HG03066 (cell line): ENCODE results near the gene TRIM17.
"Not testable (repeated sequence)": the region's sequence is repeated elsewhere in the genome, so short reads cannot be mapped to it uniquely, and the experiment has no call there.

Source experiments
- ATAC-seq: cut with Tn5 transposase; IDR thresholded peaks from one replicate; pipeline ENCODE4 v1.9.1; 2021; ENCODE audit warnings: low read depth; ENCODE audit not compliant: unreplicated experiment

Gene TRIM17

DNA sequence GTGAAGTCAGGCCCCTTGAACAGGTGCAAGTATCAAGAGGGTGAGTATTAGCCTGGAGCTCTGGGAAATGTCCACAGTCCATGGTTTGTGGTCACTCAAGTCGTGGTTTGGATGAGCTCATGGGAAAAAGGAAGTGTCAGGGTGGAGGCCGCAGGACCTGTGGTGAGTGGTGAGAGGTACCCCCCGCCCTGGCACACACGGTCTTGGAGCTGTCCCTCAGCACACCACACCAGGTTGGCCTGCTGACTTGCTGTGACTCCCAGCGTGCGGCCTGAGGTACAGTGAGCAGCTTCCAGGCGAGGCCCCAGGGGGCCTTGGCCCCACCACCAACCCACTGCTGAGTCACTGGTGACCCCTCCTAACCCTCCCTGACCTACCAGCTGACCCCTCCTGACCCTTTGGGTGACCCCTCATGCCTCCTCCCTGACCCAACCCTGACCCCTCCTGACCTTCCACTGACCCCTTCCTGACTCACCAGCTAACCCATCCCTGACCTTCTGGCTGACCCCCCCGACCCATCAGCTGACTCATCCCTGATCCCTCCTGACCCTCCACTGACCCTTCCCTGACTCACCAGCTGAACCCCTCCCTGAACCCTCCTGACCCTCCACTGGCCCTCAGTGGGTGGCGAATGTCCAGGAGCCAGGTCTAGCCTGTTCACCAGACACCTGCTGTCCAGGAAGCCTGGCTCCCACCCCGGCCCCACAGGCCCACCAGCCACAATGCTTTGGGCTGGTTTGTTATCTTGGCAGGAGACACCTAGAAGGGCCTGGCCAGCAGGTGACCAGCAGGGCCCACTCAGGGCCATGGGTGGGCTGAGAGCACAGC is 35.7 kb upstream of the TRIM17 start:
- ATAC-seq: no peak

DNA sequence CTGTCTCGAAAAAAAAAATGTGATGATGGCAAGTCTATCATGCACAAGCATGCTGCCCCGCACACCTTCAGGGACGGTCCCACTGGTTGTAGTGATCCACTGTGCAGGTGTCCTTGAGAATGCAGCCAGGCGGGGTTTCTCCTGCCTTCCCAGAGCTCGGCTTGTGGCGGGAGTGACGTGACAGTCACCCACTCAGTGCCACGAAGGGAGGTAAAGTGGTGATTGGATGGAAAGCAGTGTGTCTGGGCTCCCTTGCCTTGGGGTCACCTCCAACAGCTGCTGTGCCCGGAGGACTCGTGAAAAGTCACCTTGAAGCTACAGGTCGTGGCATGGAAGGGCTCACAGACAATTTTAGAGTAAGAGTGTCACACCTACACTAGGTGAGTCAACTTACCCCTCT is 33.5 kb upstream of the TRIM17 start:
- no peak for ATAC-seq

DNA sequence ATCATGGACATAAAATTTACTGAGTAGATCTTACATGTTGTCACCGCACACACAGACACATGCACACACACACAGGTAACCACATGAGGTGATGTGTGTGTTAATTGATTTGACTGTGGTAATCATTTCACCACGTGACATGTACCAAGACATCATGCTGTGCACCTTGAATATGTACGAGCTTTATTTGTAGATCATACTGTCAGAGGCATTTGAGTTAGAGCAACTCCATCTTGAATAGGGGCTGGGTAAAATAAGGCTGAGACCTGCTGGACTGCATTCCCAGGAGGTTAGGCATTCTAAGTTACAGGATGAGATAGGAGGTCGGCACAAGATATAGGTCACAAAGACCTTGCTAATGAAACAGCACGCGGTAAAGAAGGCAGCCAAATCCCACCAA is 31.7 kb upstream of the TRIM17 start:
- no peak for ATAC-seq

DNA sequence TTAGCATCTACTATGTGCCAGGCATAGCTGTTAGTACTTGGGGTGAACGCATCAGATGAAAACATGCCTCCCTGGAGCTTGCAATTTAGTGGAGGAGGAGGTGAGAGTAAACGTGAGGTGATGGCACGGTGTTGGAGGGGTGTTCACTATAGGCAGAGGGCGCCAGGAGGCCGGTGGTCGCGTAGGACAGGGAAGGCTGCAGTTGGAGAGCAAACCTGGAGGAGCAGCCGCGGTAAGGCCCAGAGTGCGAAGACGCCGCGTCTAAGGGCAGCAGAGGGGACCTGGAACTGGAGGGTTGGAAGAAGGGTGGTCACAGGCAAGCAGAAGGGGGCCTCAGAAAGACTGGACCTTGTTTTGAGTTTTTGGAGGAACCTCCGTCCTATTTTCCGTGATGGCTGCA is 30.2 kb upstream of the TRIM17 start:
- ATAC-seq: no peak

DNA sequence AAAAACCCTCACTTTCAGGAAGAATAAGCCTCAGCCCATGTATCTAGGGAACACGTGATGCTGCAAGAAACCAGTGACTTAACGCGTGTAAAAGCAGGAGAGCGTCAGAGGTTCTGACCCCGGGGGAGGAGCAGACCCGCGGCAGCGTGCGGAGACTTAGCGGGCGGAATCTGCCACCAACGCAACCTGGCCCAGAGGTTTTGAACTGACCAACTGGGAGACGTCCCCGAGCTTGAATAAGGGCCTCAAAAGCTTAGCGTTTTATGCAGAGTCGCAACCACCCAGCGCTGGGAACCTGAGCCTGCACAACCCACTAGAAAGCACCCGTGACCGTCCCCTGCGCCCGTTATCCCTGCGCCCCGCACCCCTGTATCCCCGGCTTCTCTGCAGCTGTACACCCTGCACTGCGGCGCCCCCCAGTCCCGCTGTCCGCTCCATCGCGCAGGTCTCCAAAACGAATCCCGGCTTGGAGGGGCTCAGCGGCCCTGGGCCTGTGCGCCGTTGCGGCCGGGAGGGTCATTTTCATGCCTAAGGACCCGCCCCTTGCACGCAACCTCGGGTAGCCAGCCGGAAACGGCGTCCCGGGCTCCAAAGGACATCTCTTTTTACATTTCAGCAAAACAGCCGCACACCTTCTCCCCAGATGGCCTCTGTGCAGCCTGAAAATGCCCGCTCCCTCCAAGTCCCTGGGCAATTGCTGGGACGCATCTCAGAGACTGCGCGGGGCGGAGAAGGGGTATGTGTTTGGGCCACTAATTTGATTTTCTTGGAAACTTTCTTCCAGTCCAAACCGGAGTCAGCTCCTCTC is 29.4 kb upstream of the TRIM17 start:
- ATAC-seq: no peak

DNA sequence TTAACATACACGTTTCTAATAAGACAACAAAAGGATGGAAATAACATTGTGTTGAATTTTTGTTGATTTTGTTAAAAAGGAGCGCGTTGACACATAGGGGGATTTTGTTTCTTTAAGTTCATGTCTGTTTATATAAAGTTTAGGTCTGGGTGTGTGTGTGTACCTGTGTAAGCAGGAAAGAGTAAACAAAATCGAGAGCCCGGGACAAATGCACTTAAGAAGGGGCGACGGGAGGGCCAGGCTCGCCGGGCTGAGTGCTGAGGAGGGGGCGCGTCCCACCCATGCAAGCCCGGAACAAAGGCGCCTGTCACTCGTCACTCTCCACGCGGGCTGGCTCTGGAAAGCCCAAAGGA is 28.8 kb upstream of the TRIM17 start:
- ATAC-seq: no peak

DNA sequence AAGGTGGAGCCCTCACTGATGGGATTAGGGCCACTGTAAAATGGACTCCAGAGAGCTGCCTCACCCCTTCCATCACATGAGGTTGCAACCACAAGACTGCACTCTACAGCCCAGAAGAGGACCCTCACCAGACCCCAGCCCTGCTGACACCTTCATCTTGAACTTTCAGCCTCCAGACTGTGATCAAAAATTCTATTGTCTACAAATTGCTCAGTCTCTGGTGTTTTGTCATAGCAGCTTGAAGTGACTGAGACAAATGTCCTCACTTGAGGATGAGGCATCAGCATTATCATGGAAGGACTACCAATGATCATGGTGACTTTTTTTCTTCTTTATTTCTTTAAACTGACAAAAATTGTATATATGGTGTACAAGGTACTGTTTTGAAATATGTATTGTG is 26.7 kb upstream of the TRIM17 start:
- no peak for ATAC-seq

DNA sequence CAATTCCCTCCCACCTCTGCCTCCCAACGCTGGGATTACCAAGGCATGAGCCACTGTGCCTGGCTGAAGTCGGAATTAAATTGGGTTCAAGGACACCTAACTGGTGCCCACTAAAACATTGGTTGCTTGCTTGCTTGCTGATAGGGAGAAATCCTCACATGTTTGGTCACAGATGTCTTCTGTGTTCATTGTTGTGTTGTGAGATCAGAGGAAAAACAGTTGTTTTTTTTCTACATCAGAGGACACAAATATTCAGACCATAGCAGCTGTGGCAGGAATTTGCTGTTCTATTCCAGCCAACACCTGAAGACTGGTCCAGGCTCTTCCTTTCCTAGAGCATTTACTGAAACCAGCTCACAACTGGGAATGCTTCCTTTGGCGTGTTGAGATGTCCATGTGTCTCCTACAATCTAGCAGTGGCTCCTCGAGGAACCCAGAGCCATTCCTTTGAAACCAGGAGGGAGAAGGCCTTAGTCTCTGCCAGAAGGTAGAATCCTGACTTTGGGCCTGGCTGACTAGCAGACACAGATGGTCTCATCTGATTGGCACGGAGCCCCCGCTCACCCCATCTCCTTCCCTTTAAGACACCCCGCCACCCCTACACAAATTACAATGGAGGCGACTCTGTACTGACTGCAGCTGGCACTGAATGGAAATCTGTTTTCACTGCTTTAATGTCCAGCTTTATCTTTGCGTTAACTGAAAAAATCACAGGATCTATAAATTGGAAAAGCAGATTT is 24.3 kb upstream of the TRIM17 start:
- no peak for ATAC-seq

DNA sequence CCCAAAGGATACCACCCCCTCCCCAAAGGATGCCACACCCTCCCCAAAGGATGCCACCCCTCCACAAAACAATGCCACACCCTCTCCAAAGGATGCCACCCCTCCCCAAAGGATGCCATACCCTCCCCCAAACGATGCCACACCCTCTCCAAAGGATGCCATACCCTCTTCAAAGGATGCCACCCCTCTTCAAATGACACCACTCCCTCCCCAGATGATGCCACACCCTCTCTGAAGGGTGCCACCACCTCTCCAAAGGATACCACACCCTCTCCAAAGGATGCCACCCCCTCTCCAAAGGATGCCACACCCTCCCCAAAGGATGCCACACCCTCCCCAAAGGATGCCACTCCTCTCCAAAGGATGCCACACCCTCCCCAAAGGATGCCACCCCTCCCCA is 21.6 kb upstream of the TRIM17 start:
- no peak for ATAC-seq

DNA sequence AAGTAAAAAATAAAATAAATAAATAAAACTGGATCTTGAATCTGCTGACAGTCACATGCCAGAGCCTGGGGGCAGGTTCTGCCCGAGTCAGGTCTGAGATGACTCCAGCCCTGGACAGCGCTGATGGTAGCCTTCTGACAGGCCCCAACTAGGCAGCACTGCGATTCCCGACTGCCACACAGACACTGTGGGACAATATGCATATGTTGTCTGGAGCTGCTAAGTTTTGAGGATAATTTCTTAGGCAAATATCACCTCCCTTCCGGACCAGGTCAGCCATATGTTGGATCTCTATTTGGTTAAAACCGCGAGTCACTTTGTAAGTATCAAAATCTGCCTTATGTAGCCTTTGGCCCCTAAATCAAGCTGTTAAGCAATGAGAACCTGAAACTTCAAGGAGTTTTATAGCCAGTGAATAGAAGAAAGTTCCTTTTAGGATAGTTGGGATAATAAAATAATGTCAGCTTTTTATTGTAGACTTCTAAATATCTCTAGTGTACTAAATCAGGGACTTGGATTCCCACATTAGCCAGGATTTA is 20.8 kb upstream of the TRIM17 start:
- ATAC-seq: no peak

DNA sequence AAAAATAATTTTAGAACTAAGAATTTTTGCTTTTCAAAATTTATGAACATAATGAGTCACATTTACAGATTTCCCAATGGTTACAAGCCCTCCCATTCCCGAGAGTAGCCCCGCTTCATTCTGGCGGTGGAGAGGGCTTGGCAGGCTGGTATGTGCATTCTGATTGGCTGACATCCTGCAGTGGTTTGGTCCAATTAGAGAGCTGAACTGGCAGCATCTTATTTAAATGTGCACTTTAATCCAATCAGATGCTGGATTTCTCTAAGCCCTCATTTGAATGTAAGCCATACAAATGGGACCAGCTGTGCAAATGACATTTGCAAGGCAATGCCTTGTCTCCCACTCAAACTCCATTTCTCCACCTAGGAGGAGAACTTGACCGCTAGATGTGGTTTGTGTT is 18.0 kb upstream of the TRIM17 start:
- ATAC-seq: no peak

DNA sequence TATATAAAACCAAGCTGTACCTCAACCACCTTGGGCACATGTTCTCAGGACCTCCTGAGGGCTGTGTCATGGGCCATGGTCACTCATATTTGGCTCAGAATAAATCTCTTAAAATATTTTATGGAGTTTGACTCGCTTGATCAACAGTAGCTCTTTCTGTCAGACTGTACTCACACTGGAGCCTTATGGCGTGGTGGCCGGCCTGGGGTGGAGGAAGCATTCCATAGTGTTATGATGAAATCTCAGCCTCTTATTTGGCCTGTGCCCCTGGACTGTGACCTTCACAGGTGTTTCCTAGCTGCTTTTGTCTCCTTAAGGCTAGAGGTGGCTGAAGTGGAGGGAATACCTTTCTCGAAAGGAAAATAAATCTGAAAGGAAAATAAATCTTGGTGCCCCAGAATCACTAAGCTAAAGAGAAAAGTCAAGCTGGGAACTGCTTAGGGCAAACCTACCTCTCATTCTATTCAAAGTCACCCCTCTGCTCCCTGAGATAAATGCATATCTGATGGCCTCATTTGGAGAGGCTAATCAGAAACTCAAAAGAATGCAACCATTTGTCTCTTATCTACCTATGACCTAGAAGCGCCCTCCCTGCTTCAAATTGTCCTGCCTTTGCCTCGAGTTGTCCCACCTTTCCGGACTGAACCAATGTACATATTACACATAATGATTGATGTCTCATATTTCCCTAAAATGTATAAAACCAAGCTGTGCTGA is 16.8 kb upstream of the TRIM17 start:
- not testable (repeated sequence) for ATAC-seq

DNA sequence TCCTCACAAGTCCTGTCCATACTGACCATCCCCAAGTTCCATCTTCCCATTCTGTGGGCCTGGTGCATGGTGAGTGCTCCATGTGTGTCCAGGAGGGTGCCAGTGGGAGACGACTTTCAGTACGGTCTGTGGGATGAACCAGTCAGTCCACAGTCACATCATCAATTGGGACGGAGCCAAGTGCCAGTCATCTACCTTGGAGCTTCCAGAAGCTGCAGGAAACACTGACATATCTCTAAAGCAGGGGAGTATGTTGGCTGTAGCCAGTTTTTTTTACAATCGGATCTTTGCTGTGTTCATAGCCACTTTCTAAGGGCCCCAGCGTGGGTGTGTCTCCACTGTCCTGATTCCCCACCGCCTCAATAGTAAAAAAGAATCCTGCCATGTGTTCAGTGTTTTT is 13.6 kb upstream of the TRIM17 start:
- ATAC-seq: no peak

DNA sequence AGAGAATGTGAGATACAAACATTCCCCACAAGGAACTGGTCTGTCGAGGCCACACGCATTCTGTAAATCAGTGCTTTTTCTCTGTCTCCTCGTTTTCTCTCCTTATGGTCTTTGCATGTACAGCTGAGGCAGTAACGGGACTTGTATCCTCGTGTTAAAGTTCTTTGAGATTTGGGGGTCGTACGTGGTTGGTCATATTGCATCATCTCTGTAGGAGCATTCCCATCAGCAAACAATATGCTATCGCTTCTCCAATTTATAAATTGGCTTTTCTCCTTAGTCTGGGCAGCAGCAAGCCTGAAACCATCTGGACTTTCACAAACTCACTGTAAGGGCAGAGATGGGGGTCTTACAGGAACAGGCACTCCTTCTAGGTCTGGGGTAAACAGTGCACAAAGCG is 13.0 kb upstream of the TRIM17 start:
- ATAC-seq: no peak

DNA sequence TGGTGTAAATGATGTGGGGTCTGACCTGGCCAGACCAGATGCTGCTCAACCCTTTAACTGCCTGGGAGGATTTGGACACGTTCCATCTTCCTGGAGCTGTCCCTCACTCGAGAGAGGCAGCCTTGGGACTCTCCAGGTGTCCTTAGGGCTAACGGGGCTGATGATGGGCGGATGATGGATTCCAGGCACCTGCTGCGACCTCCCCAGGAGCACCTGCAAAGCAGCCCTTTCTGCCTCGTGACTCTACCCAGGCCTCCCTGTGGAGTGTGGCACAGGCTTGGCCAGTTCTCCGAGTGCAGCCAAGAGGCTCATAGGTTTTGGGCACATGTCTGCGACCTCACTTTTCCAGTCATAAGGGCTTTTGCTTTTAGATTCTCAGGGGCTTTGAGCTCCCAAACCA is 12.3 kb upstream of the TRIM17 start:
- no peak for ATAC-seq

DNA sequence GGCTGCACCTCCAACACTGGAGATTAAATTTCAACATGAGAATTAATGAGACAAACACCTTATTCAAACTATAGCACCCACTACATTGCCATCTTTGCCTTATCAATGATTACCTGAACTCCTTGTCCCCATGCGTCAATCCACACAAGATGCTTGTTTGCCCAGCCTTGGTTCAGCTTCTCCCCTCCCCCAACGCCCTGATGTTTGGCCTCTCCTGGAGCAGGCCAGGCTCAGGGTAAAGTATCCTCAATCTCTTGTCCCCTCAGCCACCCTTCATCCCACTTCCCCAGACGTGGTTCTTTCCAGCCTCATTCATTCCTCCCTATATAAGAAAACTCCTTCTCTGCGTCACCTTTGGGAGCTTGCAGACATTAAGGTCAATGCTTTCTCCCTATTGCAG is 11.8 kb upstream of the TRIM17 start:
- no peak for ATAC-seq

DNA sequence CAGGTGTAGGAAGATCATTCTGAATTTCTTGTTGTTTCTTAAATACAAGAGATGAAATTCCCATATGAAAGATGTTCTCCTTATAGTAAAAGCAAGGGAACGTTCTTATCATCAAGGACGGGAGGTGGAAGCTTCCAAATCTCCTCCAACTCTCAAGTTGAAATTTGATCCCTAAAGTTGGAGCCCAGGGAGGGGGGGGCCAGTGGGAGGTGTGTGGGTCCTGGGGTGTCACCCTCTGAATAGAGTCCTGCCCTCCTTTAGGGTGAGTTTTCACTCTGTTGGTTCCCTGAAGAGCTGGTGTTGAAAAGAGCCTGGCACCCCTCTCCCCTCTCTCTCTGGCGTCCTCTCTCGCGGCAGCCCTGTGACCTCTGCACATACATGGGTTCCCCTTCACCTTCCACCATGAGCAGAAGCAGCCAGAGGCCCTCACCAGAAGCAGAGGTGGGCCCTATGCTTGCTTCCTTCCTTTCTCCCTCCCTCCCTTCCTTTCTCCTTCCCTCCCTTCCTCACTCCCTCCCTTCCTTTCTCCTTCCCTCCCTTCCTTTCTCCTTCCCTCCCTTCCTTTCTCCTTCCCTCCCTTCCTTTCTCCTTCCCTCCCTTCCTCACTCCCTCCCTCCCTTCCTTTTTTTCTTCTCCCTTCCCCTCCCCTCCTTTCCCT is 10.0 kb upstream of the TRIM17 start:
- ATAC-seq: no peak

DNA sequence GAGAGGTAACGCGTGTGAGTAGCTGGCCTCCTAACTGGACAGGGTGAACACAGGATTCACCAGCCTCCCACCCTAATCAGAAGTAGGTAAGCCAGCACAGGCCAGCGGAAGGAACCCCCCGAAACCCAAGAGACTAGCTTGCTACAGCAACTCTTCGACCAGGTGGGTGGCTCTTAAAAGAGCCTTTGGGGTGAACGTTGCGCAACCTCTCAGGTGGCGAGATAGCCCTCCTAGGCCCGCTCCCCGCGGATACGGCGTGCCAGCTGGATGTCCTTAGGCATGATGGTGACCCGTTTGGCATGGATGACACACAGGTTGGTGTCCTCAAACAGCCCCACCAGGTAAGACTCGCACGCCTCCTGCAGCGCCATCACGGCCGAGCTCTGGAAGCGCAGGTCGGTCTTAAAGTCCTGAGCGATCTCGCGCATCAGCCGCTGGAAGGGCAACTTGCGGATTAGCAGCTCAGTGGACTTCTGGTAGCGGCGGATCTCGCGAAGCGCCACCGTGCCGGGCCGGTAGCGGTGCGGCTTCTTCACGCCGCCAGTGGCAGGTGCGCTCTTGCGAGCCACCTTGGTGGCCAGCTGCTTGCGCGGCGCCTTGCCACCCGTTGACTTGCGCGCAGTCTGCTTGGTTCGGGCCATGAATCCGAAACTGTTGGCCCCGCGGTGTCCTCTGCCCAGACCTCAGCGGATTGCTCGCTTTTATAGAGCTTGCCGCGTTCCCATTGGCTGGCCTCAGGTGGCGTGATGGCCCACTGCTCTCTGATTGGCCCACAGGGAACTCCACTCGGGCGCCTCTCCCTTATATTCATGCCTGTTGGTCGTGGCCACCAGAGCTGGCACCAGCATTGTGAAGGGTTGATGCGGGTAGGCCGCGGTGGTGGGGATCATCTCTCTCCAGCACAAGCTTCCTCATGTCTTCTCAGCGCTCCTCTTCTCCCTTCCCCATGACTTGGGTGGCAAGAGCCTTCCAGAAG is 8.3 kb upstream of the TRIM17 start:
- no peak for ATAC-seq
